OCI-LY7 (cell line): ENCODE results near the gene PRF1. TPM values are rescaled to one million over a fixed set of nuclear protein-coding genes. Genes with fewer than 3 reads are reported as not detected.

Source experiments
- BruUV-seq: library from RNA; stranded (reverse); fragments of 400-500 nt; replicated peaks from 2 replicates; lab custom pipeline; 2021; lab: Mats Ljungman, UMichigan
- CTCF ChIA-PET: fragments of 300-600 bp; sonication (Branson Sonifier 250); formaldehyde crosslinking; loops from one replicate; lab custom pipeline; 2022; ENCODE audit warnings: antibody characterized with exemption; ENCODE audit not compliant: unreplicated experiment; lab: Charles Lee
- POLR2A ChIA-PET: fragments of 300-600 bp; sonication (Branson Sonifier 250); formaldehyde crosslinking; loops from one replicate; lab custom pipeline; 2022; ENCODE audit warnings: antibody characterized with exemption; lab: Charles Lee
- DNase-seq: peaks from one replicate; pipeline ENCODE4 v3.0.0-alpha.2; 2015; ENCODE audit warnings: low spot score
- H2AFZ ChIP-seq: fragments of 200-600 bp; sonication (generic), shearing (Covaris generic); 2 replicates; pipeline ENCODE4 v1.6.1; 2014; ENCODE audit warnings: mild to moderate bottlenecking, antibody characterized with exemption, low read length, moderate library complexity
- H3K27ac ChIP-seq: fragments of 200-600 bp; sonication (generic); 2 replicates; pipeline ENCODE4 v1.5.1; 2014; ENCODE audit warnings: mixed run types, low read depth, mild to moderate bottlenecking, moderate library complexity, low read length, inconsistent platforms; ENCODE audit not compliant: poor library complexity, severe bottlenecking
- H3K36me3 ChIP-seq: fragments of 200-600 bp; sonication (generic); 2 replicates; pipeline ENCODE4 v1.6.1; 2014; ENCODE audit warnings: mild to moderate bottlenecking, antibody characterized with exemption, low read length, moderate library complexity, mixed read lengths; ENCODE audit not compliant: insufficient read depth
- H3K4me1 ChIP-seq: fragments of 200-600 bp; sonication (generic); 2 replicates; pipeline ENCODE4 v1.5.1; 2014; ENCODE audit warnings: mild to moderate bottlenecking, low read length; ENCODE audit not compliant: insufficient read depth, poor library complexity, severe bottlenecking
- H3K4me2 ChIP-seq: fragments of 200-600 bp; sonication (generic); 2 replicates; pipeline ENCODE4 v1.6.1; 2014; ENCODE audit warnings: mild to moderate bottlenecking, low read length
- H3K4me3 ChIP-seq: fragments of 200-600 bp; sonication (generic); 2 replicates; pipeline ENCODE4 v1.5.1; 2014; ENCODE audit warnings: mild to moderate bottlenecking, low read depth, low read length; ENCODE audit not compliant: poor library complexity, severe bottlenecking
- H3K79me2 ChIP-seq: fragments of 200-600 bp; sonication (generic); 2 replicates; pipeline ENCODE4 v1.6.1; 2016; ENCODE audit warnings: low read depth, mild to moderate bottlenecking, low read length, moderate library complexity, mixed read lengths; ENCODE audit not compliant: insufficient read depth
- H3K9me2 ChIP-seq: fragments of 200-600 bp; sonication (generic); 2 replicates; pipeline ENCODE4 v1.6.1; 2016; ENCODE audit warnings: mild to moderate bottlenecking, low read length, mixed read lengths; ENCODE audit not compliant: insufficient read depth
- H3K9me3 ChIP-seq: fragments of 200-600 bp; sonication (generic); 2 replicates; pipeline ENCODE4 v1.6.1; 2014; ENCODE audit warnings: mild to moderate bottlenecking, mixed run types, low read length, mixed read lengths
- H4K20me1 ChIP-seq: fragments of 200-600 bp; sonication (generic); 2 replicates; pipeline ENCODE4 v1.6.1; 2014; ENCODE audit warnings: mild to moderate bottlenecking, antibody characterized with exemption, low read length, moderate library complexity, mixed read lengths; ENCODE audit not compliant: insufficient read depth
- EZH2phosphoT487 ChIP-seq: fragments of 200-600 bp; sonication (generic); IDR thresholded peaks from 2 replicates; pipeline ENCODE4 v1.6.1; 2018; ENCODE audit warnings: low read depth, borderline replicate concordance, mild to moderate bottlenecking, mixed run types, antibody characterized with exemption, low read length, moderate library complexity, mixed read lengths
- intact Hi-C: fragments of 100-400 bp; cut with micrococcal nuclease; formaldehyde crosslinking; loops from one replicate; pipeline ENCODE4 v1.10.0; 2022; ENCODE audit not compliant: unreplicated experiment
- total RNA-seq, 2 experiments: library from RNA; depleted of rRNA in 1 of 2; stranded (reverse); fragments of >200 nt in 1 of 2; shearing (Covaris generic) in 1 of 2; gene quantifications; 2 replicates each; pipeline ENCODE4 v1.2.3, GENCODE V29; 2014 to 2022
- TF ChIP-seq, protein P1 (sequence below): fragments of 200-600 bp; sonication (generic); conservative IDR thresholded peaks from 2 replicates; pipeline ENCODE4 v1.5.1; 2014; ENCODE audit warnings: mild to moderate bottlenecking, antibody characterized with exemption, low read length, moderate library complexity, mixed read lengths

PRF1 gene
- total RNA-seq, 2 experiments from 2014 or later, result 5.8 to 7.0 TPM

DNA sequence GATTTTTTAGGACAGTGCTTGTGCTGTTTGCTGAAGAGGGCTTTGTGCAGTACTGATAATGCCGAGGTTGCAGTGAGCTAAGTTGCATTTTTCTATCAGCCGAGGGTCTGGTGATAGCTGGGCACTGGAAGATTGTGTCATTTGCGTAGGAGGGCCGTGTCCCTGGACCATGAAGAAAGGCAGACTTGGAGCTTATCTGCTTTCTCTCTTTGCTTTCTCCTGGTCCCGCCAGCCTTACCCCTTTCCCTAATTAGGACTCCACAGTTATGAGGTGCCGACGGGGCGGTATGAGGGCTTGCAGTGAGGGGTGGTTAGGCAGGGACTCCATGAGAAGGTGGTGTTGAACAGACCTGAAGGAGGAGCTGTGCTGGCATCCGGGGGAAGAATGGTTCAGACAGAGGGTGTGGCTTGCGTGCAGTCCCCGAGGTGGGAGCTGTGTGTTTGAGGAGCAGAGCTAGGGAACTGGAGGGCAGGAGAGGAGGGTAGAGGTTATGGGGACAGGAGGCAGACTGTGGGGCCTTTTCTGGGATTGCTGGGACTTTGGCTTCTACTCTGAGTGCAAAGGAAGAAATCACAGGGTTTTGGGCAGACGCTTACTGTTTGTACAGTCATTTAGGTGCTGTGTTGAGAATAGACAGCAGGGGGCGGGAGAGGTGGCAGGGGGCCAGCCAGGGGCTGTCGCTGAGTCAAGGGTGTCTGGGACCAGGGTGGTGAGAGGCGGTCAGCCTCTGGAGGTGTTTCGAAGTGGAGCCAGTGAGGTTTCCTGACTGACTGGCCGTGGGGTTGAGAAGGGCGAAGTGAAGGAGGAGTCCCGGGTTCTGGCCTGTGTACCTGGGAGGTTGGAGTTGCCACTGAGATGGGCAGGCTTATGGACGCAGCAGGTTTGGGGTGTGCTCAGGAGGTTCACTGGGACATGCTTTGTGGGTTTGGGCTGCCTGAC, 43.4 kb downstream of the PRF1 start:
- H3K9me3 ChIP-seq, result no peaks in the 10 kb centered on the region
- H3K36me3 ChIP-seq, result peaks cover 42% of the 10 kb centered on the region
- ChIA-PET CTCF (interaction anchor here (1.2 kb wide), 1 partner anchor 10 kb away, joined by 3 read pairs; no protein-coding TSS in a partner anchor), POLR2A (interaction anchor here (0.6 to 1.2 kb wide), 3 partner anchors 10 to 106 kb away, joined by 4 read pairs; no protein-coding TSS in a partner anchor)
- no peaks in the 10 kb centered on the region for H3K9me2 ChIP-seq
- peak overlapping the region; percentile 73 for H3K27ac ChIP-seq
- H3K4me2 ChIP-seq, result peak overlapping the region; percentile 56
- TF ChIP-seq, protein P1, sequence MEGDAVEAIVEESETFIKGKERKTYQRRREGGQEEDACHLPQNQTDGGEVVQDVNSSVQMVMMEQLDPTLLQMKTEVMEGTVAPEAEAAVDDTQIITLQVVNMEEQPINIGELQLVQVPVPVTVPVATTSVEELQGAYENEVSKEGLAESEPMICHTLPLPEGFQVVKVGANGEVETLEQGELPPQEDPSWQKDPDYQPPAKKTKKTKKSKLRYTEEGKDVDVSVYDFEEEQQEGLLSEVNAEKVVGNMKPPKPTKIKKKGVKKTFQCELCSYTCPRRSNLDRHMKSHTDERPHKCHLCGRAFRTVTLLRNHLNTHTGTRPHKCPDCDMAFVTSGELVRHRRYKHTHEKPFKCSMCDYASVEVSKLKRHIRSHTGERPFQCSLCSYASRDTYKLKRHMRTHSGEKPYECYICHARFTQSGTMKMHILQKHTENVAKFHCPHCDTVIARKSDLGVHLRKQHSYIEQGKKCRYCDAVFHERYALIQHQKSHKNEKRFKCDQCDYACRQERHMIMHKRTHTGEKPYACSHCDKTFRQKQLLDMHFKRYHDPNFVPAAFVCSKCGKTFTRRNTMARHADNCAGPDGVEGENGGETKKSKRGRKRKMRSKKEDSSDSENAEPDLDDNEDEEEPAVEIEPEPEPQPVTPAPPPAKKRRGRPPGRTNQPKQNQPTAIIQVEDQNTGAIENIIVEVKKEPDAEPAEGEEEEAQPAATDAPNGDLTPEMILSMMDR, result peak; percentile 83
- no peak for TF ChIP-seq EZH2phosphoT487
- peak; percentile 72 for DNase-seq
- H3K4me3 ChIP-seq, result no peak overlapping the region
- H3K4me1 ChIP-seq, result peaks cover 74% of the 10 kb centered on the region
- intact Hi-C loops, result loop anchor here (2.0 kb wide), 1 partner anchor 200 kb away; no protein-coding TSS in a partner anchor
- no peak overlapping the region for H2AFZ ChIP-seq
- no peaks in the 10 kb centered on the region for H4K20me1 ChIP-seq
- no peaks in the 10 kb centered on the region for H3K79me2 ChIP-seq
- no TSS peak for BruUV-seq

DNA sequence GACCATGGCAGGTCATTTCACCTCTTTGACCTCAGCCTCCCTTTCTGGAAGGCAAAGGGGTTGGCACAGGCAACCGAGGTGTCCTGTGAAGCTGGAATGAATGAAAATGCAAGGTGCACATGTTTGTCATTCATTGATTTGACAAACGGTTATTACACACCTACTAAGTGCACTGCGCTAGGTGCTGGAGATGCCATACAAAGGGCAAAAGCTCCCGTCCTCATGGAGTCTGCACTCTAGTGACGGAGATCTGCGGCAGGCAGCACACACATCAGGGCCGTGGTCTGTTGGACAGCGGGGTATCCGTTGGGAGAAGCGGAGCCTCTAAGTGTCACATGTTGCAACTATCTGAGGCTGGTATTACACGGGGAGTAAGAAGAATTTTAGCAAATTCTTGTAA, 44.2 kb downstream of the PRF1 start:
- BruUV-seq, result no TSS peak
- POLR2A ChIA-PET, result interaction anchor here (0.6 to 1.2 kb wide), 2 partner anchors 9 to 105 kb away, joined by 4 read pairs; no protein-coding TSS in a partner anchor
- Histone ChIP-seq H3K9me2 (no peaks in the 10 kb centered on the region), H3K4me2 (peak overlapping the region; percentile 56), H3K4me3 (no peak overlapping the region), H3K9me3 (no peaks in the 10 kb centered on the region), H2AFZ (no peak overlapping the region), H3K27ac (peak overlapping the region; percentile 73), H4K20me1 (no peaks in the 10 kb centered on the region), H3K4me1 (peaks cover 68% of the 10 kb centered on the region), H3K79me2 (no peaks in the 10 kb centered on the region), H3K36me3 (peaks cover 48% of the 10 kb centered on the region)
- CTCF ChIA-PET, result interaction anchor here (1.2 kb wide), 1 partner anchor 9 kb away, joined by 3 read pairs; no protein-coding TSS in a partner anchor
- DNase-seq, result no peak
- intact Hi-C loops, result loop anchor here (2.0 kb wide), 1 partner anchor 201 kb away; no protein-coding TSS in a partner anchor
- TF ChIP-seq, protein P1, result no peak
- no peak for TF ChIP-seq EZH2phosphoT487
